ENCODE results near the gene LEUTX.
"Not testable (repeated sequence)": the region's sequence is repeated elsewhere in the genome, so short reads cannot be mapped to it uniquely, and the experiment has no call there.

Gene LEUTX, protein sequence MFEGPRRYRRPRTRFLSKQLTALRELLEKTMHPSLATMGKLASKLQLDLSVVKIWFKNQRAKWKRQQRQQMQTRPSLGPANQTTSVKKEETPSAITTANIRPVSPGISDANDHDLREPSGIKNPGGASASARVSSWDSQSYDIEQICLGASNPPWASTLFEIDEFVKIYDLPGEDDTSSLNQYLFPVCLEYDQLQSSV

DNA sequence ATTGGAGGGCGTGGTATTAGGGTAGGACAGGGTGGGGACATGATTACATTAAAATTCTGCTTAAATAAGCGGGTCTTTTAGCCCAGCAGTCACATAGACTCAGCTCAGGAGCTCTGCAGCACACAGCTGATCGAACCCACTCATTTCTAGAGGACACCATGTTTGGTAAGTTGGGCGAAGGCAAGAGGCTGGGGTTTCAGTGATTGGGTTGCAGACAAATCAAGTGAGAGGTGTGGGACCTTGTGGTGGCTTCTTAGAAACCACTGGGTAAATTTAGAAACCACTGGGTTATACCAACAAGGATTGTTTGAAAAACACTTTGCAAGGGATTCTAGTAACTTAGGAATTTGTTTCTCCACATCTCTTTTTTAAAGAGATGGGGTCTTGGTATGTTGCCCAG lies at the start of gene LEUTX:
LEUTX (plus strand) TSS at position 92 of the 400 bp plus-strand sequence; CDS start at position 159, 67 bp downstream.
- DNase-seq (ENCODE audit: low read depth in 2 of 2, low spot score in 1 of 2), result no peak

DNA sequence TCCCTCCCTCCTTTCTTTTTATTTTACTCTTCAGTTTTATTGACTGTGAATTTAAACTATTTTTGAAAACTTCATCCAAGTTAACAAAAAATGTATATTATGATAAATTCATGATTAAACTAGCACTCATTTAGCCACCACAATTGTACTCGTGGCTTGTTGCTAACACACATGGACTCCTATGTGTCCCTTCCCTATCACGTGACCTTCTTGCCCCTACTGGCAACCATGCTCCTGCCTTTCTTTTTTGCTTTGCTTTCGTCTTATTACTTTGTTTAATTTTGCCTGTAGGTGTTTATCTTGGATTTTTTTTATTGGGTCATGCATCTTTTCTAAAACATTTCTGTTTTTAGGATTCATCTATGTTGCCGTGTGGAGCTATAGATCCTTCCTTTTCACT lies 49.1 kb upstream of the LEUTX start:
- DNase-seq (ENCODE audit: low read depth in 2 of 2, low spot score in 1 of 2), result no peak

DNA sequence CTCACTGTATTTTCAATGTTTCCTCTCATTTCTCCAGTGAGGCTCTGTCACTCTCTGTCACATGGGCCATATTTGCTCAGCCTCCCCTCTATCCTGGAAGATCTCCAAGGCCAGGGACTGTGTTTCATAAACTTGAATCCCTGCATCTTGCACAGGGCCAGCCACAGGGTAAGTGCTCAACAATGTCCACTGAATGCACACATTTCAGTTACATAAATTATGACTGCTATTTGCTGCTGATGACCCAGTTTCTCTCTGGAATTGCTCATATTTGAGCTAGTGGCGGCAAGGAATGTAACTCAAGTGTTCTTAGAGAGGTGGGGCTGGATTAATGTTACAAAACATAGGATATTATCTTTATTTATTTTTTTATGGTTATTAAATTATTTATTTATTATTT lies 47.0 kb upstream of the LEUTX start:
- no peak for DNase-seq (ENCODE audit: low read depth in 2 of 2, low spot score in 1 of 2)

DNA sequence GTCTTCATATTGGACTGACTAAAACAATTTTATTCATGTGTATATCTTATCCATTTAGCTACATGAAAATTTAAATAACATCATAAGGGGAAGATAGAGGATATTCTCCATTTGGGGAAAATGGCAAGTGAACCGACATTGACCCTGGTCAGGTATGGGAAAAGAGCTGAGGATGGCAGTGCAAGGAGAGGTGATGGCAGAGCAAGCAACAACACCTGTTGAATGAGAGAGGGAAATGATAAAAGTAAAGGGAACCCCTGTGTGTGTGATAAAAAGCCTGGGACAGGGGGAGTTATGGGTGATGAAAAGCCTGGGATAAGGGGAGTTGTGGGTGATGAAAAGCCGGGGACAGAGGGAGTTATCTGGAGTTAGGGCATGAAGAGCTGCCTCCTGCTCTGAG lies 44.8 kb upstream of the LEUTX start:
- no peak for DNase-seq (ENCODE audit: low read depth in 2 of 2, low spot score in 1 of 2)

DNA sequence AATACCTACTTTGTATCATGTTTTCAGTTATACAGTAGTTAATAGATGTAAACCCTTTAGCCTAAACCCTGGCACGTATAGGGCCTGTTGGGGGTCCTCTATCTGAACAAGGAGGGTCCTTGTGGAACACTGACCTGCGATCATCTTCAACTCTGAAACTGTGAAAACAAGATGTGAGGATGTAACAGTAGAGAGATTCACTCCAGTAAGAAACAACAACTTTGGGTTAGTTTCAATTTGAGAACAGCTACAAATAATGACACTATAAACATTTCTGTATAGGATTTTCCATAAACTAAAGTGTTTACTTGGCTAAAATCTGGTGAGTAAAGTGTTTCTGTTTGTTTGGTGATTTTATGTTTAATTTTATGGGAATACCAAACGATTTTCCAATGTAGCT lies 43.0 kb upstream of the LEUTX start:
- DNase-seq (ENCODE audit: low read depth in 2 of 2, low spot score in 1 of 2), result no peak

DNA sequence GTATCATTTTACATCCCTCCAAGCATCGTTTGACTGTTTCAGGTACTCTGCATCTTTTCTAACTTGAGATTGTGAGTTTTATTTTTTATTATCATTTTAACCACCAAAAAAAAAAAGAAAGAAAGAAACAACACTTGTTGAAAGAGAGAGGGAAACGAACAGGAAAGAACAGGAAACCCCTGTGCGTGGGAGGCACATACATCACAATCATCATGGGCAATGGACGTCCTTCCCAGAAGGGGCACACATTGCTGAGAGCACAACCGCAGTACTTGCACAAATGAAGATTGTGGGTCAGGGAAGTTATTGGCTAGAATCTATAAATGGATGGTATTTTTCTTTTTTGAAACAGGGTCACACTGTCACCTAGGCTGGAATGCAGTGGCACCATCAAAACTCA lies 42.6 kb upstream of the LEUTX start:
- no peak for DNase-seq (ENCODE audit: low read depth in 2 of 2, low spot score in 1 of 2)

DNA sequence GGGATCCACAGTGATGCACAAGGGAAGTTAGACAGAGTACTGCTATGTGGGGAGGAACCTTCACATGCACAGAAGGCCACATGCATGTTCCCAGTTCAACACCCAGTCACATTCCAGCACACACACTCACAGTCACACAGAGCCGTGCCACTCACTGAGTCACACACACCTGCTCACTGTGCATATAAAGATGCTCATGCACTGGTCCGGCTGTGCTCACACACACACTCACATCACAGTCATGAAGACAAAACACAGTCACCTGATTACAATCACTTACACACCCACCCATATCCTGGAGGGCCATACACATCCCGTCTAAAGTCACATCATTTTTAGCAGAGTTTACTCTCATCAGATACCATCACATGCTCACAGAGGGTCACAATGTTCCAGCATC lies 41.3 kb upstream of the LEUTX start:
- DNase-seq (ENCODE audit: low read depth in 2 of 2, low spot score in 1 of 2), result no peak

DNA sequence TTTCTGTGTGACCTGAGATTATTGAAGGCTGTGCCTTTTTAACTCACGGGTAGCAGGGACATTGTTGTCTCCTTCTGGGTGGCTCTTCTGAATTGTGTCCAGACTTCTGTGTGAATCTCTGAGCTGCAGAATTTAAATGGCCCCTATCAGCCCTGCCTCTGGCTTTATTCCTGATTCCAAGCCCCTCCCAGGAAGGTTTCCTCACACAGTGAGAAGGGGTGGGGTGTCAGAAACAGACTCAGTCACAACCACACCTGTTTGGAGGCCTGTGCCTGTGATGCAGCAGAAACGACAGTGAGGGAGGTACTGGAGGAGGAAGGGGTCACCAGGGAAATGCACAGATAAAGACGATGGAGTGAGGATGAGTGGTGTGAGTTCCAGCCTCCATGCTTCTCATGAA lies 40.8 kb upstream of the LEUTX start, which contains the start of gene CLC:
CLC (minus strand) TSS at position 139 of the 400 bp plus-strand sequence; CDS start at position 62, 77 bp downstream.
- DNase-seq (ENCODE audit: low read depth in 2 of 2, low spot score in 1 of 2), result no peak

DNA sequence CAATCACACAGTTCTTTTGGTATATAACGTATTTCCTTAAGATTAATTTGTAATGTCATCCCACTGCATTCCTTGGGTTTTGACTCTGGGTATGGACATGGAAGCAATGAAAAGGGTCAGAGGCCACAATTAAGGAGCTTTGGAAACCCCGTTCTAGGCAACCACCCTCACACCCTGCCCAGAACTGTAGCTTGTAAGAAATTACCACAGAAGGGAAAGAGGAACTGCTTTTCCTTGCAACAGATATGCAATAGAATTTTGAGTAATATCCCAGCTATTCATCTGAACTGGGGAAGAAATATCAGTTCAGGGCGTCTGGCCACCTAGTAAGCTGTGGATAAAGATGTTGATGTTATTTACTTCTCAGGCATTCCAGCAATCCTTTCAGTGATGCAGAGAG lies 39.8 kb upstream of the LEUTX start:
- no peak for DNase-seq (ENCODE audit: low read depth in 2 of 2, low spot score in 1 of 2)

DNA sequence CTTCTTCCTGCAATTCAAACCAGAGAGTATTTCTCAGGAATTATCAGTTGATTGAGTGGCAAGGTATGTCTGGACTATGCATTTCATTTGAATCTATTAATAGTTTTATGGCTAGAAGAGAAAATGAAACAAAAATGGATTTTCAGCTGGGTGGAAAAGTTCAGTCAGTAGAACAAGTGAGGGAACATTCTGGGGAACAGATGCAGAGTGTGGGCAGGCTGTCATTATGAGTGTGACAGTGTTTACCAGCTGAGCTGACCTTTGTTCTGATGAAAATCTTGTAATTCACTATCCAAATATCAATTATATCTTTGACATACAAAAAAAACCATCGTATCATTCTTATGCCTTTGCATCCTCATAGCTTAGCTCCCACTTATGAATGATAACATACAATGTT lies 38.3 kb upstream of the LEUTX start:
- no peak for DNase-seq (ENCODE audit: low read depth in 2 of 2, low spot score in 1 of 2)

DNA sequence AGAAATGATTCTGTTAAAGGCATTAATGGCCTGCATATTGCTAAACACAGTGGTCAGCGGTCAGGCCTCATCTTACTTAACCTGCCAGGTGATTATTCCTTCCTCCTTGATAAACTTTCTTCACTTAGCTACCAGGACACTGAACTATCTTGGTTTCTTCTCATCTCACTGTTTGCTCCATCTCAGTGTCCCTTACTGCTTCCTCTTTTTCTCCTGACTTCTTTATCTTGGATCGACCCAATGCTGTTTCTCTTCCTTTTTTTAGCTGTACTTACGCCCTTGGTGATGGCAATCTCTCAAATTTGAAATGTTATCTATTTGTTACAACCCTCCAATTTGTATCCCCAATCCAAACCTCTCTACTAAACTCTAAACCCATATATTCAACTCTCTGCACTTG lies 33.0 kb upstream of the LEUTX start:
- DNase-seq (ENCODE audit: low read depth in 2 of 2, low spot score in 1 of 2), result no peak

DNA sequence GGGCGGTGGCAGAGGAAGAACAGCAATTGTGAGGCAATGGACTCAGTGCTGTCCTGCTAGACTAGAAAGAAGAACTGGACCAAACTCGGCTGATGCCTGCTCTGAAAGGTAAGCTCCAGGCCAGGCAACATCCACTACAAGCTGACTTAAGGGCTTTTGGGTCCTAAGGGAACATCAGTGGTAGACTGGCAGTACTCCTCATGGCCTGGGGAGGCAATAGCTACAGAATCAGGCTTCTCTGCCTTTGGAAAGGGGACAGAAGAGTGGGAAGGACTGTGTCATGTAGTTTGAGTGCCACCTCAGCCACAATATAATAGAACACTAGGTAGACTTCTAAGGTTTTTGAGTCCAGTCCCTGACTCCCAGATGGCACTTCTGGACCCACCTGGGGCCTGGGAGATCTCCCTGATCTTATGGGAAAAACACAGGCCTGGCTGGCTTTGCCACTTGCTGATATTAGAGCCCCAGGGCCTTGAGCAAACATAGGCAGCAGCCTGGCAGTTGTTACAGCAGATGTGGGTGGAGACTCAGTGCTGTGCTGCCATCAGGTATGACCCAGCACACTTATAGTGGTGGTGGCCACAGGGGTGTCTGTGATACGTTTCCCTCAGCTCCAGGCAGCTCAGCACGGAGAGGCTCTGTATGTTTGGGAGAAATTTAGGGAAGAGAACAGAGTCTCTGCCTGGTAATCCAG lies 31.7 kb upstream of the LEUTX start:
- DNase-seq (ENCODE audit: low read depth in 2 of 2, low spot score in 1 of 2), result no peak

DNA sequence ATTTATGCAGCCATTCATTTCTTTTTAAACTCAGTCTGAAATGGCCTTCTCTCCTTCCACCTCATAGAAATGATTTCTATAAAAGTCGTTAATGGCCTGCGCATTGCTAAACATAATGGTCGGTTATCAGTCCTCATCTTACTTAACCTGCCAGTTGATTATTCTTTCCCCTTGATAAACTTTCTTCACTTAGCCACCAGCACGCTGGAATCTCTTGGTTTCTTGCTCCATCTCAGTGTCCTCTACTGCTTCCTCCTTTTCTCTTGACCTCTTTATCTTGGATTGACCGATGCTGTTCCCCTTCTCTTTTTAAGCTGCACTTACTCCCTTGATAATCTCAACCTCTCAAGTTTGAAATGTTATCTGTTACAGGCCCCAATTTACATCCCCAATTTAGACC lies 28.7 kb upstream of the LEUTX start:
- DNase-seq (ENCODE audit: low read depth in 2 of 2, low spot score in 1 of 2), result no peak

DNA sequence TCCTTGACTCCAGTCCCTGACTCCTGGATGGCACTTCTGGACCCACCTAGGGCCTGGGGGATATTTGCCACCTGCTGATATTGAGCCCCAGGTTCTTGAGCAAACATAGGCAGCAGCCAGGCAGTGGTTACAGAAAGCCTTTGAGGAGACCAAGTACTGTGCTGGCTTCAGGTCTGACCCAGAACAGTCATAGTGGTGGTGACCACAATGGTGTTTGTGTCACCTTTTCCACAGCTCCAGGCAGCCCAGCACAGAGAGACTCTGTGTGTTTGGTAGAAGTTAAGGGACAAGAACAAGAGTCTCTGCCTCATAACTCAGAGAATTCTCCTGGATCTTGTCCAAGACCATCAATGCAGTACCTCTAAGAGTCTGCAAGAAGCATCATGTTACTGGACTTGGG lies 26.3 kb upstream of the LEUTX start:
- DNase-seq (ENCODE audit: low read depth in 2 of 2, low spot score in 1 of 2), result no peak

DNA sequence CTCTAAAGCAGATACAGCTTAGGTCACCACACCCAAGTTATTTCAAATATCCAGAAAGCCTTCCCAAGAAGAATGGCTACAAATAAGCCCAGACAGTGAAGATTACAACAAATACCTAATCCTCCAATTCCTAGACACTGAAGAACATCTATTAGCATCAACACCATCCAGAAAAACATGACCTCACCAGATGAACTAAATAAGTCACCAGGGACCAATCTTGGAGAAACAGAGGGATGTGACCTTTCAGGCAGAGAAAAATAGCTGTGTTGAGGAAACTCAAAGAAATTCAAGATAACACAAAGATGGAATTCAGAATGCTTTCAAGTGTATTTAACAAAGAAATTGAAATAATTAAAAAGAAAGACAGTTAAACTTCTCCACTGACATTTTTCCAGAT lies 25.9 kb upstream of the LEUTX start:
- DNase-seq (ENCODE audit: low read depth in 2 of 2, low spot score in 1 of 2), result no peak

DNA sequence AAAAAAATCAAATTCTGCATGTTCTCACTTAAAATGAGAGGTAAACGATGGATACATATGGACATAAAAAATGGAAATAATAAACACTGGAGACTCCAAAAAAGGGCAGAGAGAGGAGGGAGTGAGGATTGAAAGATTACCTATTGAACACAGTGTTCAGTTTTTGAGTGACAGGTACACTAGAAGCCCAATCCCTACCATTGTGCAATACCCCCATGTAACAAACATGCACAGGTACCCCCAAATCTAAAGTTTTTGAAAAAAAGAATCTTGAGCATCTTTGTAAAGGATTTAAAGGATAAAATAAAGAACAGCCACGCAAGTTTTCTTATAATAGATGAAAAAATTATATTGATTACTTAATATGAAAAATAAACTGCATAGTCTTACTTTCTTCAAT lies 24.1 kb upstream of the LEUTX start:
- no peak for DNase-seq (ENCODE audit: low read depth in 2 of 2, low spot score in 1 of 2)

DNA sequence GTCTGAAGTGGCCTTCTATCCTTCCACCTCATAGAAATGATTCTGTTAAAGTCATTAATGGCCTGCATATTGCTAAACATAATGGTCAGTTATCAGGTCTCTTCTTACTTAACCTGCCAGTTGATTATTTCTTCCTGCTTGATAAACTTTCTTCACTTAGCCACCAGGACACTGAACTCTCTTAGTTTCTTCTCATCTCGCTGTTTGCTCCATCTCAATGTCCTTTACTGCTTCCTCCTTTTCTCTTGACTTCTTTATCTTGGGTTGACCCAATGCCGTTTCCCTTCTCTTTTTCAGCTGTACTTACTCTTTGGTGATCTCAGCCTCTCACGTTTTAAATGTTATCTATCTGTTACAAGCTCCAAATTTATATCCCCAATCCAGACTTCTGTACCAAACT lies 23.7 kb upstream of the LEUTX start:
- no peak for DNase-seq (ENCODE audit: low read depth in 2 of 2, low spot score in 1 of 2)

DNA sequence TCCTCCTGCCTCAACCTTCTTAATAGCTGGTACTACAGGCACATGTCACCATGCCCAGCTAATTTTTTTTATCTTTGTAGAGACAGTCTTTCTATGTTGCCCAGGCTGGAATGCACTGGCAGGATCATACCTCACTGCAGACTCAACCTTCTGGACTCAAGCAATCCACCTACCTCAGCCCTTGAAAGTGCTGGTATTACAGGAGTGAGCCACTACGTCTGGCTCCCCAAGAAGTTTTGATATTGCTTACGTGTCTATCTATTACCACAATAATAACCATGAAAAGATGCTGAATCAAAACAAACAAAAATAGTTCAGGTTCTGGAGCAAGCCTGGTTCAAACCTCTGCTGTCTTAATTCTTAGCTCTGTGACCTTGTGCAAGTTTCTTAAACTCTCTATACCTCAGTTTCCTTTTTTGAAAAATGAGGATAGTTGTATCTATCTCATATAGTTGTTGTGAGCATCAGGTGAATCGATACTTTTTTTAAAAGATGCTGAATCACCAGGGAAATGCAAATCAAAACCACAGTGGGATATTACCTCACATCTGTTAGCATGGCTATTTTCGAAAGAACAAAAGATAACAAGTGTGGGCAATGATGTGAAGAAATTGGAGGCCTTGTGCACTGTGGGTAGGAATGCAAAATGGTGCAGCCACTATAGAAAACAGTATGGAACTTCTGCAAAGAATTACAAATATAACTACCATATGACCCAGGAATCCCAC lies 19.0 kb upstream of the LEUTX start:
- DNase-seq (ENCODE audit: low read depth in 2 of 2, low spot score in 1 of 2), result no peak

DNA sequence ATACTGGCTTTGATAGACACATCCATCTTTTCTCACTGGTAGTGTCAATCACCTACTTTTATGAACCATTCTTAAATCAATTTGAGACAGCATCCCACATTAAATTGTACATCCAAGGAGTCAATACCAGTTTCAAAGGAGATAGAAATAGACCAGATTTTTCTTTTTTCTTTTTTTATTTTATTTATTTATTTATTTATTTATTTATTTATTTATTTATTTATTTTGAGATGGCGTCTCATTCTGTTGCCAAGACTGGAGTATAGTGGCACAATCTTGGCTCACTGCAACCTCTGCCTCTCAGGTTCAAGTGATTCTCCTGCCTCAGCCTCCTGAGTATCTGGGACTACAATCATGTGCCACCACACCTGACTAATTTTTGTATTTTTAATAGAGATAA lies 16.8 kb upstream of the LEUTX start:
- not testable (repeated sequence) for DNase-seq (ENCODE audit: low read depth in 2 of 2, low spot score in 1 of 2)

DNA sequence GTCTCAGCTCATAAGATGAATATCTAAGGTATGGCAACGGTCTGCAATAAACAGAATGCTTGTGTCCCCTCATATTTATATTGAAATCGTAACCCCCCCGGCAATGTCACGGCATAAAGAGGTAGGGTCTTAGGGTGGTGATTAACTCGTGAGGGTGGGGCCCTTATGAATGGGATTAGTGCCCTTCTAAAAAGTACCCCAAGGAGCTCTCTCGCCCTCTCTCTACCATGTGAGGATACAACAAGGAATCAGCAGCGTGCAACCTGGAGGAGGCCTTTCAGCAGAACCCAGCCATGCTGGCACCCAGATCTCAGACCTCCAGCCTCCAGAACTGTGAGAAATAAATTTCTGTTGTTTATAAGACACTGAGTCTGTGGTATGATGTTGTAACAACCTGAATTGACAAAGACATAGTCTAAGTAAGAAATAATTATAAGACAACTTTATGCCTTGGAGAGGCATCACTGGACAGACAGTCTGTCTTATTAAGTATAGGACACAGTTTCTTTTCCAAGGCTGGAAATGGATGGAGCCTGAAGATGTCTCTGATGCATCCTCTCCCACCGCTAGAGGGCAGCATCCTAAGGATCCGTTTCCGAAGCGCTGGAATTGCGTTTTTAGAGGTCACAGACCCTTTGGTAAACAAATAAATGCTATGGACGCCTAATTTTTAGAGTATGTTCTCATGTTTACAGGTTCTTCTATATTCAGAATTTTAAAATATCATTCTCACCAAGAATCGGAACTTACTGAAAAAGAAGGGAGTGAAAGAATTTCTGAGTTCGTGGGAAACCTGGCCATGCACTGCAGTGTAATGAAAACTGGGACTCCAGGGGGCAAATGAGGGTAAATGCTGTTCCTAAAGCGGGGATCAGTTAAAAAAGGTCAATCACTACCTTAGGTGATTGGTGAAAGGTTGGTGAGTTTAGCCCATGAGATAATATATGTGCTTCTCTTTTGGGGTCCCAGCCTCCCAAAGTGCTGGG lies 13.3 kb upstream of the LEUTX start:
- DNase-seq (ENCODE audit: low read depth in 2 of 2, low spot score in 1 of 2), result peak; percentile 3 to 14

DNA sequence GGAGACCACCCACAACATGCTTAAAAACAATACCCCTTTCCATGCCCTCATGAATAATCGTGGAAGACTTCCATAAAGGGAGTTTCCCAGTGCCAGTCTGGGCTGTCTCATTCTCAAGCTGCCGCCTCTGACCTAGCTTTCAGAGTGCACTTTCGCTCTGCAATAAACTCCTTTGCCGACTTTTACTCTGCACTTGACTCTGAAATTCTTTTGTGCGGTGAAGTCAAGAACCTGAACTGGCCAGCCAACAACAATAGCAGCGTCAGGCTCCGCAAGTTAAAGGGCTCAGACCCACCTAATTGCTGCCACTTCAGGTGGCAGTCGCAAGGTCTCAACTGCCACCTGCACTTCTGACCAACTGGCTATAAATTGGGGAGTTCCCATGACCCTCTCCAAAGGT lies 10.3 kb upstream of the LEUTX start:
- DNase-seq (ENCODE audit: low read depth in 2 of 2, low spot score in 1 of 2), result no peak
